Gastroesophageal sphincter (tissue), 3 donors: ENCODE results near the gene INSIG1.

ENCODE experiments used
- CTCF ChIP-seq, 4 experiments: fragments of 200-600 bp in 2 of 4; fragments of 450-650 bp in 2 of 4; sonication (generic) in 1 of 4; IDR thresholded peaks; one replicate each; pipeline ENCODE4 v1.5.1; 2017 to 2019; ENCODE audit warnings: antibody characterized with exemption in 4 of 4, mild to moderate bottlenecking in 2 of 4, moderate library complexity in 2 of 4
- POLR2A ChIP-seq, 2 donors: fragments of 450-650 bp; IDR thresholded peaks; one replicate each; pipeline ENCODE4 v1.6.1; 2017; ENCODE audit warnings: antibody characterized with exemption in 2 of 2, mild to moderate bottlenecking in 2 of 2, moderate library complexity in 1 of 2

GRCh38 chr7:155357573-155358041 is 59.9 kb downstream of the INSIG1 start:
- TF ChIP-seq CTCF (IDR thresholded peaks at IDR 0.05) = no peak
- TF ChIP-seq POLR2A (IDR thresholded peaks at IDR 0.05) = no peak
